Stomach (tissue), 9 donors: ENCODE data around the gene ITPR2. TPM values are rescaled to one million over a fixed set of nuclear protein-coding genes. Genes with fewer than 3 reads are reported as not detected.
A peak's percentile ranks its signal among the peaks of the same experiment; 100 is the strongest.
"Not testable (repeated sequence)": the region's sequence is repeated elsewhere in the genome, so short reads cannot be mapped to it uniquely, and the experiment has no call there.

ENCODE experiments used
- DNase-seq, 2 donors: peaks; one replicate each; pipeline versions ENCODE4 v3.0.0 to v3.0.0-alpha.2; 2013 to 2019
- H3K27ac ChIP-seq, 5 donors: fragments of 200-600 bp in 4 of 5; sonication (generic) in 4 of 5; one replicate each; pipeline ENCODE4 v1.5.1; 2013 to 2019; ENCODE audit warnings: mild to moderate bottlenecking in 1 of 5, moderate library complexity in 1 of 5
- H3K27me3 ChIP-seq, 3 donors: fragments of 200-600 bp; sonication (generic); one replicate each; pipeline ENCODE4 v1.5.1; 2017 to 2019; ENCODE audit warnings: mixed run types in 1 of 3
- H3K36me3 ChIP-seq, 4 donors: fragments of 200-600 bp; sonication (generic); 1 replicate in 3 of 4; 2 replicates in 1 of 4; pipeline ENCODE4 v1.5.1; 2016 to 2019
- H3K4me1 ChIP-seq, 4 donors: fragments of 200-600 bp; sonication (generic); one replicate each; pipeline ENCODE4 v1.5.1; 2016 to 2019
- H3K4me3 ChIP-seq, 4 donors: fragments of 200-600 bp; sonication (generic) in 3 of 4; one replicate each; pipeline ENCODE4 v1.5.1; 2016 to 2019; ENCODE audit warnings: mild to moderate bottlenecking in 1 of 4
- H3K9me3 ChIP-seq, 4 donors: fragments of 200-600 bp; sonication (generic); one replicate each; pipeline ENCODE4 v1.5.1; 2016 to 2019
- CTCF ChIP-seq, 7 experiments: fragments of 450-650 bp in 4 of 7; fragments of 200-600 bp in 3 of 7; sonication (generic) in 3 of 7; IDR thresholded peaks; one replicate each; pipeline ENCODE4 v1.5.1; 2016 to 2019; ENCODE audit warnings: antibody characterized with exemption in 7 of 7, control low read depth in 2 of 7, mild to moderate bottlenecking in 1 of 7
- EP300 ChIP-seq: sonication (generic); formaldehyde crosslinking; IDR thresholded peaks from one replicate; pipeline ENCODE4 v1.6.1; 2017; ENCODE audit warnings: antibody characterized with exemption
- POLR2A ChIP-seq, 4 donors: fragments of 450-650 bp; IDR thresholded peaks; one replicate each; pipeline ENCODE4 v1.6.1; 2016; ENCODE audit warnings: antibody characterized with exemption in 4 of 4, control low read depth in 2 of 4, mild to moderate bottlenecking in 1 of 4, moderate library complexity in 1 of 4
- POLR2AphosphoS5 ChIP-seq, 3 donors: sonication (generic); formaldehyde crosslinking; IDR thresholded peaks; one replicate each; pipeline ENCODE4 v1.6.1; 2016; ENCODE audit warnings: antibody characterized with exemption in 3 of 3
- WGBS, 5 donors: extraction: QIAGEN DNeasy Blood & Tissue Kit in 3 of 5; methylation state at CpG; one replicate each; pipeline versions ENCODE4 v1.1.5 to v1.1.7; 2013 to 2018; 5-methylcytosine and 5-hydroxymethylcytosine counted together
- intact Hi-C: fragments of 100-400 bp; cut with DNase I; formaldehyde crosslinking; loops from one replicate; pipeline ENCODE4 v1.15.1; 2023; ENCODE audit warnings: low total_unique reads
- polyA plus RNA-seq, 3 donors: library from polyadenylated mRNA; stranded (reverse); fragments of 200-250 nt; gene quantifications; one replicate each; pipeline ENCODE4 v1.2.3, GENCODE V29; 2013
- total RNA-seq, 5 donors: library from RNA; depleted of rRNA; stranded (reverse); fragments of >200 nt; gene quantifications; one replicate each; pipeline versions ENCODE4 v1.1.0 to v1.2.3, GENCODE V29; 2014 to 2016
- donor health status: healthy with polysubstance abuse.
- donor health status: Bipolar disorder and iron deficiency.
- donor health status: healthy.

Gene ITPR2
- total and polyA plus RNA-seq, 8 donors = 1.4 to 172 (median 23.4) TPM

DNA sequence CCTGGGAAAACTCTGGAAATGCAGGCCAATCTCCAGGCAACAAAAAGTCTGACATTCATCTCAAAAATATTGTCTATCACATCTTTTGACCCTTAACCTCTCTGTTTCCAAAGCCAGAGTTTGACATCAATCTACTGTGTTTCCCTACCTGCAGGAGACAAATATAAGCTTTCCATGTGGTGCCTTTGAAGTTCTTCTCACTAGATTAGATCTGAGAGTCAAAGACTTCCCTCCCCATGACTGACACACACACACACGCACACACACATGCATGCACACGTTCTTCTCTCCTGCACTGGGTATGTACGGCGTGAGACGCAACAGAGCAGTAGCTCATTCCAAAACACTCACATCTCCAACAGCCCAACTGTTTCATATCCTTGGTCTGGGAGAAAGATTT is 8.1 kb upstream of the ITPR2 start:
- intact Hi-C loops = no loop called here

GRCh38 chr12:26839512-26839911 is 6.5 kb upstream of the ITPR2 start:
- no peak for TF ChIP-seq EP300
- TF ChIP-seq CTCF (IDR thresholded peaks at IDR 0.05) = no peak
- TF ChIP-seq POLR2A (IDR thresholded peaks at IDR 0.05) = no peak
- no peak for TF ChIP-seq POLR2AphosphoS5 (IDR thresholded peaks at IDR 0.05)
- Histone ChIP-seq H3K4me3 (no peak overlapping the region), H3K27ac (no peak overlapping the region), H3K36me3 (no peaks in the 10 kb centered on the region), H3K4me1 (no peaks in the 10 kb centered on the region), H3K9me3 (no peaks in the 10 kb centered on the region), H3K27me3 (no peaks in the 10 kb centered on the region)
- 91 to 96% (median 95%) methylated on average over 3 of the region's 3 CpGs for WGBS, 5 donors
- no peak for DNase-seq
- intact Hi-C loops = no loop called here

More for the DNA sequence above, 8.1 kb upstream of the ITPR2 start:
- no peaks in the 10 kb centered on the region for H3K36me3 ChIP-seq
- peak in 1 of 2 donors; percentile 13 for DNase-seq
- no peak overlapping the region for H3K4me3 ChIP-seq
- H3K27me3 ChIP-seq = no peaks in the 10 kb centered on the region
- H3K4me1 ChIP-seq = peaks cover 0 to 14% (median 3%) of the 10 kb centered on the region in 4 donors
- no peaks in the 10 kb centered on the region for H3K9me3 ChIP-seq
- TF ChIP-seq CTCF (IDR thresholded peaks at IDR 0.05) (no peak), POLR2A (IDR thresholded peaks at IDR 0.05) (no peak), EP300 (no peak), POLR2AphosphoS5 (IDR thresholded peaks at IDR 0.05) (no peak)
- no peak overlapping the region for H3K27ac ChIP-seq
- 78 to 85% (median 82%) methylated on average over 5 of the region's 5 CpGs for WGBS, 5 donors

DNA sequence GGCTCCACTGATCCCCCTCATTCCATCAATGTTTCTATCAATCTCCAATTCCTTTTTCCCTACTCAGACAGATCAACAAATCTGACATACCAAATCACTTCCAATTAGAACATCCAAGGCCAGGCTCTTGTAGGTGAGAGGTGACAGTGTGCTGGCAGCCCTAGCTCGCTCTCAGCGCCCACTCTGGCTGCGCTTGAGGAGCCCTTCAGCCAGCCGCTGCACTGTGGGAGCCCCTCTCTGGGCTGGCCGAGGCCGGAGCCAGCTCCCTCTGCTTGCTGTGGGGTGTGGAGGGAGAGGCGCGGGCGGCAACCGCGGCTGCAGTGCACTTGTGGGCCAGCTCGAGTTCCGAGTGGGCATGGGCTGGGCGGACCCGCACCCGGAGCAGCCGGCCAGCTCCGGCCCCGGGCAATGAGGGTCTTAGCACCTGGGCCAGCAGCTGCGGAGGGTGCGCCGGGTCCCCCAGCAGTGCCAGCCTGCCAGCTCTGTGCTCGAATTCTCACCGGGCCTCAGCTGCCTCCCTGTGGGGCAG is 6.0 kb upstream of the ITPR2 start:
- TF ChIP-seq POLR2AphosphoS5 (IDR thresholded peaks at IDR 0.05) (no peak), EP300 (no peak), CTCF (IDR thresholded peaks at IDR 0.05) (no peak), POLR2A (IDR thresholded peaks at IDR 0.05) (no peak)
- WGBS, 5 donors = 94 to 98% (median 96%) methylated on average over 9 to 24 of the region's 24 CpGs
- no peak overlapping the region for H3K4me3 ChIP-seq
- H3K4me1 ChIP-seq = peaks cover 0 to 5% (median 2%) of the 10 kb centered on the region in 4 donors
- no peaks in the 10 kb centered on the region for H3K36me3 ChIP-seq
- H3K27me3 ChIP-seq = no peaks in the 10 kb centered on the region
- no peaks in the 10 kb centered on the region for H3K9me3 ChIP-seq
- no peak for DNase-seq
- no peak overlapping the region for H3K27ac ChIP-seq
- intact Hi-C loops = no loop called here

DNA sequence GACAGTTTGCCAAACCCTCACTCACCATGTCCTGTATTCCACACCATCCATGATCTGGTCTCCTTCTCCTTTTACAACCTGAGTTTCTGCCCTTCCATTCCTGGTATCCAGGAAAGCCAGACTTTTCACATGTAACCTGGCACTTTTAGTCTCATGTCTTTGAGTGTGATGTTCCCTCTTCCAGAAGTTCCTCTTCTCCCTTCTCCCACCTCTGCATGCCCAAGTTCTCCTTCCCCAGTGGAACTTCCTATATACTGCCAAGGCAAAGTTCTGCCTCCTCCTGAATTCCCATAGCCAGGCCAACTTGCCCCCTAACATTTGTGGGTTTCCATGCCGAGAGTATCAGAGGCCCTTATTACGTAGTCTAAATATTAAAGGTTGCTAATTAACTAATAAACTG is 3.2 kb upstream of the ITPR2 start:
- intact Hi-C loops = no loop called here
- TF ChIP-seq EP300 (no peak), CTCF (IDR thresholded peaks at IDR 0.05) (no peak), POLR2A (IDR thresholded peaks at IDR 0.05) (no peak), POLR2AphosphoS5 (IDR thresholded peaks at IDR 0.05) (no peak)
- DNase-seq = no peak
- no peaks in the 10 kb centered on the region for H3K9me3 ChIP-seq
- H3K4me3 ChIP-seq = no peak overlapping the region
- H3K27ac ChIP-seq = no peak overlapping the region
- no peaks in the 10 kb centered on the region for H3K27me3 ChIP-seq
- peaks cover 2 to 14% (median 10%) of the 10 kb centered on the region in 4 donors for H3K4me1 ChIP-seq
- H3K36me3 ChIP-seq = no peaks in the 10 kb centered on the region
- WGBS, 5 donors = 93 to 100% (median 94%) methylated on average over 2 of the region's 2 CpGs

GRCh38 chr12:26834503-26835060 is 1.6 kb upstream of the ITPR2 start:
- peak overlapping the region in 1 of 5 donors; percentile 97 for H3K27ac ChIP-seq
- H3K36me3 ChIP-seq, H3K27me3 ChIP-seq, DNase-seq, H3K4me3 ChIP-seq, H3K9me3 ChIP-seq, intact Hi-C loops: not testable (repeated sequence)
- peaks cover 5 to 30% (median 20%) of the 10 kb centered on the region in 4 donors for H3K4me1 ChIP-seq
- WGBS, 5 donors = 87 to 97% (median 90%) methylated on average over 7 of the region's 7 CpGs
